ENCODE data around the gene UNC5CL. TPM values are rescaled to one million over a fixed set of nuclear protein-coding genes. Genes with fewer than 3 reads are reported as not detected.

UNC5CL gene
- total RNA-seq, 2 experiments from 2014 or later = 1.1 to 1.6 TPM

DNA sequence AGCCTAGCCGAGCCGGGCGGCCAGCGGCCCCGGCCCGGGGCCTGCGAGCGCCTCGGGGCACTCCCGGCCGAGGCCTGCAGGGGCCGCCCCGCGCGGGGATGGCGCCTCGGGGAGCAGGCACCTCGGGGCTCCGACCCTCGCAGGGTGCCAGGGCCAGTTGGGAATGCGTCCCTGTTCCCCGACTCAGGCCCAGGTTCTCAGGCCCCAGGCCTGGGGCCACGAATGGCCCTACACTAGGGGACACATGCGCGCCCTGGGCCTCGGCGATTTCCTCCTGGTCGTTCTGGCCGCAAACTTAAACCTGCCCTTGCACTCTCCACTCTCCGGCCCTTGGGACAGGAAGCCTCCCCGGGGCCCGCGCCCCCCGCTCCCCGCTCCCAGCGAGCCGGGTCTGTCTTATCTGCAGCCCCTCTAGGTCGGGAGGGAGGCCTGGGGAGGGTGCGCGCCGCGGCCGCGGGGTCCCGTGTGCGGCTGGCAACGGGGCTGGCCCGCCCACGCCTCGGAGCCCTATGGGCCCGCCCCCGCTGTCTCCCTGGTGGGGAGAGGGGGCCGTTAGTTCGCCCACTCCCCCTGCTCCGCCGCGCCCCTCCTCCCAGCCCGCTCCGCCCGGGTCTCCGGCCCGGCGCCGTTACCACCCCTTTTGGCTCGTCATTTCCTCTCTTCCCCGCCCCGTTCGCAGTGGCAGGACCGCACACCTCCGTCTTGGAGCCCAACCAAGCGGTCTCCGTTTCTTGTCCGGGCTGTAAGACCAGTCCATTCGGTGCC lies 34.4 kb upstream of the UNC5CL start:
- no peaks in the 10 kb centered on the region for H3K9me3 Mint-ChIP-seq
- peak overlapping the region; percentile 96 for H3K4me3 Mint-ChIP-seq
- ChIA-PET POLR2A (no interaction called here), CTCF (interaction anchor here (0.7 to 1.2 kb wide), 5 partner anchors 10 to 109 kb away, joined by 3 to 5 read pairs (median 3); no protein-coding TSS in a partner anchor)
- H3K27me3 Mint-ChIP-seq = no peaks in the 10 kb centered on the region
- H3K4me1 Mint-ChIP-seq = peaks cover 65% of the 10 kb centered on the region
- H3K36me3 Mint-ChIP-seq (ENCODE audit: low read depth) = peaks cover 32% of the 10 kb centered on the region
- peak overlapping the region; percentile 99 for H3K27ac Mint-ChIP-seq
- DNase-seq = peak; percentile 88

DNA sequence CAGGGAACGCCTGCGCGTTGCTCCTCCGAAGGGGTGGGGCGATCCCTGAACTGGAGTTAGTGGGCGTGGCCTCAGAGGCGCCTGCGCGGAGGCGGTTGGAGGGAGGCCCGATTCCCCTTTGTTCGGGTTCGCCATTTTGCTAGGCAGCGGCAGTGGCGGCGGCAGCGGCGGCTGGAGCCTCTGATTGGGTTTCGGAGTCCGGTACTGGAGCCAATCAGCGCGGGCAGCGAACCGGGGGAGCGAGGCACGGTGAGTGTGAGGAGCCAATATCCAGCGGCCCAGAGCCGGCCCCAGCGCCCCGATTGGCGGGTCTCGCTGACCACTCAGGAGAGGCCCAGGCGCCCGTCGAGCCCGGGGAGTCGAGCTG lies 33.8 kb upstream of the UNC5CL start, which contains the start of gene NFYA:
Gene NFYA, plus strand, starts transcription at position 139 of the 367 bp plus-strand sequence. CDS start 6,116 bp downstream, outside the sequence.
- Mint-ChIP-seq H3K9me3 (no peaks in the 10 kb centered on the region), H3K27ac (peak within 1 kb of the TSS; percentile 99), H3K4me3 (peak within 1 kb of the TSS; percentile 96), H3K4me1 (peaks cover 67% of the 10 kb centered on the region), H3K36me3 (ENCODE audit: low read depth) (peaks cover 34% of the 10 kb centered on the region), H3K27me3 (no peaks in the 10 kb centered on the region)
- ChIA-PET CTCF (interaction anchor here (0.7 to 1.2 kb wide), 6 partner anchors 11 to 109 kb away, joined by 3 to 5 read pairs (median 3); no protein-coding TSS in a partner anchor), POLR2A (no interaction called here)
- DNase-seq = peak; percentile 100

DNA sequence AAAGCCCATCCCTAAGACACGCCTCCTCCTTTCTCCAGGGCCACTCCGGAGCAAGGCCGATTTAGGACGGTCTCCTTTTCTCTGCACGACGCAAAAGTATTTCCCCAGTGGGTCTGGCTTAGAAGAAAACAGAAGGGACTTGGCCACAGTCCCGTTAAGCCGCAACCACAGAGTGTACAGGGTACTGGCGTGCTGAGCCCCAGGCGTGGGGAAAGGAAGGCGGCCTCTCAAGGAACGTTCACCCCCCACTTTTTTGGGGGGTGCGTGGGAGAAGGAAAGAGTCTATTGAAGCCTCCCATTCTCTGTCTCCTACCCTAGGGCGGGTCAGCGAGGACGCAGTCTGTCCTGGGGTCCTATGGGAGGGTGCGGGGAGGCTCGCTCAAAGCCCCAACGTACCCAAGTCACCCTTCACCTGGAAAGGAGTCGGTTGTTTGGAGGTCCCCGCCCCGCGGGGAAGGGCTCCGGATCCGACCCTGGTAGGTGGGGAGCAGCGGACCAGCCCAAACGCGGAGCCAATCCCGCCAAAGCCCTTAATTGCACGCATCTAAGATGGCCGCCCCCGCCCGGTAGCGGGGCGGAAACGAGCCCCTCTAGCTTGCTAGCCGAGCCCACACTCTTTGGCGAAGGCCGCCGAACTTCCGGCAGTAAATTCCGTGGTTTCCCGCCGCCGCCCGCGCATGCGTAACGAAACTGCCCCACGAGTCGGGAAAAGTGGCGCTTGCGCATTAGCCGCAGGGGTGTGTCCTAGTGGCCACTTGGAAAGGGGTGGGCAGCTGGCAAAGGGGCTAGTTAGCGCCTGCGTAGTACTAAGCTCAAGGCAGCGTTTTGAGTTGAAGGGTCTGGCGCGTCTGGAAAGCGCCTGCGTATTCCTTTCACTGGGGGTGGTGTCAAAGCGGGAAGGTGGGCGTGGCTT lies 33.2 kb upstream of the UNC5CL start, which contains the start of gene OARD1:
Gene OARD1, minus strand, starts transcription at position 434 of the 913 bp plus-strand sequence. CDS start 722 bp downstream, outside the sequence.
- POLR2A ChIA-PET = no interaction called here

DNA sequence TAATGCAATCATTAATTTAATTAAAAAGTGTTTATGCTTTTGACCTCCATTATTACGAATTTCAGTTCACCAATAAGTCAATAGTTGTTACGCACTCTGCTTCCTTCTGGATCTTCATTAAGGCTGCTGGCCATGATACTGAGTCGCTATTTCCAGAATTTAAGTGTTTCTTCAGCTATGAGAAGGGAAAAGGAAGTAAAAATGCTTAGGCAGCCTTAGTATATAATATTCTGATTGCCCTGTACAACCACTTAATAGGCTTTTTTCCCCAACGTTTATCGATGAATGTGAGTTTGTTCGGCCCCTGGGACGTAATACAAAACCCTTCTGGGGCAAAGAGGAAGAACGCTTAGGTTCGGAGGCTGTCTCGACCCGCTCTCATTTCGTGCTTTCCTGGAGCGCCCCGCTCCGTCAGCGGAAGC lies 32.5 kb upstream of the UNC5CL start:
- H3K36me3 Mint-ChIP-seq (ENCODE audit: low read depth) = peaks cover 44% of the 10 kb centered on the region
- no peaks in the 10 kb centered on the region for H3K27me3 Mint-ChIP-seq
- H3K27ac Mint-ChIP-seq = peak overlapping the region; percentile 99
- peaks cover 75% of the 10 kb centered on the region for H3K4me1 Mint-ChIP-seq
- H3K9me3 Mint-ChIP-seq = no peaks in the 10 kb centered on the region
- DNase-seq = no peak
- CTCF ChIA-PET = interaction anchor here (0.8 to 1.1 kb wide), 2 partner anchors 18 to 43 kb away, joined by 4 to 5 read pairs; partner anchors contain the start of gene APOBEC2
- POLR2A ChIA-PET = no interaction called here
- peak overlapping the region; percentile 96 for H3K4me3 Mint-ChIP-seq

More for the DNA sequence above, 33.2 kb upstream of the UNC5CL start, which contains the start of gene OARD1:
- H3K4me1 Mint-ChIP-seq = peaks cover 71% of the 10 kb centered on the region
- peak; percentile 99 for DNase-seq
- H3K36me3 Mint-ChIP-seq (ENCODE audit: low read depth) = peaks cover 38% of the 10 kb centered on the region
- H3K4me3 Mint-ChIP-seq = peak within 1 kb of the TSS; percentile 96
- no peaks in the 10 kb centered on the region for H3K27me3 Mint-ChIP-seq
- no peaks in the 10 kb centered on the region for H3K9me3 Mint-ChIP-seq
- peak within 1 kb of the TSS; percentile 99 for H3K27ac Mint-ChIP-seq
- CTCF ChIA-PET = interaction anchor here (0.7 to 1.2 kb wide), 9 partner anchors 11 to 125 kb away, joined by 3 to 5 read pairs (median 3); partner anchors contain the start of gene APOBEC2

DNA sequence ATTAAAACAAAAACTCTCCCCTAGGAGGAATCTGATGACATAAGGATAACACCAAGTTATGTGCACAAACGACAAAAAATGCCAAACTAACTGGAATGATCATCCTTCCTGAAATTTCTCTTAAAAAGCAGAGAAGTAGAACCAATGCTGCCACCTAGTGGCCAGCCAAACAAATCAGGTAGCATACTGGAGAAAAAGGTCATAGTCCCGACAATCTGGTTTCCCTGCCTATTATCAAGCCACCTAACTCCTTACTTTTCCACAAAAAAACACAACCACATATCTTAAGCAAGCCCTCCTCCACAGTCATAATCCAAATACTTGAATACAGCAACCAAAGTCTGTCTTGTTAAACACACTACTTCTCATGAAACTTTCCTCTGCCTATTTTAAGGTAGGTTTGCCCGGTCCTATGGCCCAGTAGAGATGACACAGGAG lies 27.9 kb upstream of the UNC5CL start:
- no peak overlapping the region for H3K4me3 Mint-ChIP-seq
- H3K36me3 Mint-ChIP-seq (ENCODE audit: low read depth) = peaks cover 56% of the 10 kb centered on the region
- H3K27me3 Mint-ChIP-seq = no peaks in the 10 kb centered on the region
- no peaks in the 10 kb centered on the region for H3K9me3 Mint-ChIP-seq
- peak; percentile 74 for DNase-seq
- no peak overlapping the region for H3K27ac Mint-ChIP-seq
- ChIA-PET CTCF (no interaction called here), POLR2A (no interaction called here)
- H3K4me1 Mint-ChIP-seq = peaks cover 66% of the 10 kb centered on the region

DNA sequence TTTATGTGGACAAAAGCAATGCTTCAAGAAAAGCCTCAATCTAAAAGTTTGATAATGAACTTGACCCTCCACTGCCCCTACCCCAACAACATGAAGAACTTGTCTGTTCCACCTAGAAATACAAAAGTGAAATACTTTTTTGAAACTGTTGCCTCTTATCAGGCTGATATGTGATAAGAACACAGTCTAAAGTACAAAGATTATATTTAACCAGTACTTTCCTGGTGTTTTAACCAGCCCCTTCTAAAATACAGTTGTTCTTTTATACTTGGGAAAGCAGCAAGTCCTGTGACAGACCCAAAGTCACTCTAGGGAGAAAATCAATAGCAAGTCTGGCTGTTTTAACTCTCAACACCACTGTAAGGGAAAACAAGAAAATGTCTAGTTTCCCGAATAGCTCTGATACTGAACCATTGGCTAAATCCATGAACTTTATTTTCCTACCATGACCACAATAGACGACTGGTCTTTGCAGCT lies 26.6 kb upstream of the UNC5CL start:
- H3K27ac Mint-ChIP-seq = no peak overlapping the region
- H3K4me3 Mint-ChIP-seq = no peak overlapping the region
- peaks cover 55% of the 10 kb centered on the region for H3K36me3 Mint-ChIP-seq (ENCODE audit: low read depth)
- no peaks in the 10 kb centered on the region for H3K9me3 Mint-ChIP-seq
- POLR2A ChIA-PET = interaction anchor here (0.6 kb wide), 1 partner anchor 49 kb away, joined by 3 read pairs; no protein-coding TSS in a partner anchor
- CTCF ChIA-PET = interaction anchor here (1.0 kb wide), 1 partner anchor 9 kb away, joined by 3 read pairs; no protein-coding TSS in a partner anchor
- DNase-seq = no peak
- peaks cover 55% of the 10 kb centered on the region for H3K4me1 Mint-ChIP-seq
- no peaks in the 10 kb centered on the region for H3K27me3 Mint-ChIP-seq

DNA sequence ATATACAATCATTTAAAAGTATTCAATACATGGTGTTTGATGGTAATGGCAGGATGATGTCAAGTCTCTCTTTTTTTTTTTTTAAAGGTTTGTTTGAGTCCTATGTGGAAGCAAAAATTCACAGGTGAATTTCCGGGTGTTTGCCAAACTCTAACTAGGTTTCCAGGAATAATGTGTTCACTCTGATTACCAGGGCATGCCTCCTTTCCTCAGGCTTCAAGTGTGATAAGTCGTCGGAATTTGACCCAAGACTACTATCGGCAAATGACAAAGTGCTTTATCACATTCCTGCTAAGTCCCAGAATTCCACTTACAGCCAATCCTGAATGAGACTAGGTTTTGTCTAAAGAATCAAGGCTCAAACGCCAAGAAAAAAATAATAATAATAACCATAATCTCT lies 25.8 kb upstream of the UNC5CL start:
- ChIA-PET POLR2A (no interaction called here), CTCF (no interaction called here)
- Mint-ChIP-seq H3K36me3 (ENCODE audit: low read depth) (peaks cover 52% of the 10 kb centered on the region), H3K4me3 (no peak overlapping the region), H3K27ac (no peak overlapping the region), H3K4me1 (peaks cover 48% of the 10 kb centered on the region), H3K9me3 (no peaks in the 10 kb centered on the region), H3K27me3 (no peaks in the 10 kb centered on the region)
- DNase-seq = no peak

DNA sequence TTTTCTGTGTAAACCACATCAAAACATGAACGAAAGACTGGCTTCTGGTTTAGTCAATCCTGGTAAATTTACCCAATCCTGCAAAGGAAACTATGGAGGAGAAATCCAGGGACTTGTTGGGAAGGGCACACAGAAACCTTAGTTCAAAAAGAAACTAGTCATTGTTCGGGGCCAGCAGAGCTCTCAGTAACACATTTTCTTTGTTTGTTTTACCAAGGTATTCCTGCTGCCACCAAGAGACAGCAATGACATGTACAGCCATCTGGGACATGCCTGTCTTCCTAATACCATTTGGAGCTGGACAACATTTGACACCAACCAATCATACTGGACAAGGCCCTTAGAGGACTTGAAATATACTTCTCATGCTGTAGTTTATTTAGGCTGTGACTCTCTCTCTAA lies 24.9 kb upstream of the UNC5CL start:
- no peak overlapping the region for H3K27ac Mint-ChIP-seq
- peak; percentile 4 for DNase-seq
- H3K4me1 Mint-ChIP-seq = peaks cover 38% of the 10 kb centered on the region
- no peak overlapping the region for H3K4me3 Mint-ChIP-seq
- no peaks in the 10 kb centered on the region for H3K27me3 Mint-ChIP-seq
- H3K36me3 Mint-ChIP-seq (ENCODE audit: low read depth) = peaks cover 43% of the 10 kb centered on the region
- ChIA-PET POLR2A (interaction anchor here (0.7 kb wide), 1 partner anchor 45 kb away, joined by 4 read pairs; no protein-coding TSS in a partner anchor), CTCF (no interaction called here)
- H3K9me3 Mint-ChIP-seq = no peaks in the 10 kb centered on the region

DNA sequence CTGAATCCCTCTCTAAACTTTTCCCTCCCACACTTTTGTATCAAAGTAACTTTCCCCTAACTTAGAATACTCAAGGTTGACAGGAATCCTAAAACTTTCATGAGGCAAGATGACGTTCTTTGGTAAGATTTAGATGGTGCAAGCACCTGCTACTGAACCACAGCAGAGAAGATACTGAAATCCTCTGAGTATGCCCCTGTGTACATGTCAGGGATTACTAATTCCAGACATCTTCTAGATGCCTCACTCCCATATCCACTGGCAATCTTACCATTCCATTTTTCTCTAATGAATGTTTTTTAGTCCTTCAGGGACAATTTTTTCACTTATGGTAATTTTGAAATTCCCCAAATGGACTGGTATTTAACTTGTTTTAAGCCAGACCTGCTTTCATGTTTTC lies 23.0 kb upstream of the UNC5CL start:
- Mint-ChIP-seq H3K36me3 (ENCODE audit: low read depth) (peaks cover 29% of the 10 kb centered on the region), H3K27ac (no peak overlapping the region), H3K4me1 (peaks cover 24% of the 10 kb centered on the region), H3K4me3 (no peak overlapping the region), H3K9me3 (no peaks in the 10 kb centered on the region), H3K27me3 (no peaks in the 10 kb centered on the region)
- DNase-seq = no peak
- ChIA-PET POLR2A (no interaction called here), CTCF (no interaction called here)

DNA sequence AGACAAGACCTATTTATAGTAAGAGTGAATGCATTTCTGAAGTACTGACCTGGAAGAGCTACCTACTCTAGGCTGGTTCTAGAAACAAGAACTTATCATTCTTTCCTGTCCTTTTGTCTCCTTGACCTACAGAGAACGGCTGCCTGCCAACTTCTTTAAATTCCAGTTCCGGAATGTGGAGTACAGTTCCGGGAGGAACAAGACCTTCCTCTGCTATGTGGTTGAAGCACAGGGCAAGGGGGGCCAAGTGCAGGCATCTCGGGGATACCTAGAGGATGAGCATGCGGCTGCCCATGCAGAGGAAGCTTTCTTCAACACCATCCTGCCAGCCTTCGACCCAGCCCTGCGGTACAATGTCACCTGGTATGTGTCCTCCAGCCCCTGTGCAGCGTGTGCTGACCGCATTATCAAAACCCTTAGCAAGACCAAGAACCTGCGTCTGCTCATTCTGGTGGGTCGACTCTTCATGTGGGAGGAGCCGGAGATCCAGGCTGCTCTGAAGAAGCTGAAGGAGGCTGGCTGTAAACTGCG lies 22.2 kb upstream of the UNC5CL start:
- CTCF ChIA-PET = interaction anchor here (0.7 to 2.6 kb wide), 3 partner anchors 22 to 887 kb away, joined by 3 to 8 read pairs (median 3); no protein-coding TSS in a partner anchor
- H3K36me3 Mint-ChIP-seq (ENCODE audit: low read depth) = peaks cover 21% of the 10 kb centered on the region

DNA sequence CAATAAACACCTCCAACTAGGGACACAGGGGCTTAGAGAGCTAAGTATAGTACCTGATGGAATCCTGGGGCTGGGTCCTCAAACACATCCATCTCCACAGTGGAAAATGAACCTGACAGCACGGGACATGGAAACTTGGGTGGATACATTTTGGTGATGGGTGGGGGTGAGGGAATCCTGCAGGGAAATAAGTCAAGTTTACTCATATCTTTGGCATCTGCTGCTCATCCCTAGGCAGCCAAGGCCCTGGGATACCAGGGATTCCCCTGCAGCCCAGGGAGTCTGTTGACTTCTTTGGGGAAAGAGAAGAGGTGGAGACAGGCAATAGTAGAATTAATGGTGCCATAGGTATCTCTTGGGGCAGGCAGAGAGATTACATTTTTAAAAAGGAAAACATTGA lies 20.5 kb upstream of the UNC5CL start:
- Mint-ChIP-seq H3K4me1 (peaks cover 10% of the 10 kb centered on the region), H3K9me3 (no peaks in the 10 kb centered on the region), H3K27ac (peak overlapping the region; percentile 31), H3K4me3 (no peak overlapping the region), H3K27me3 (no peaks in the 10 kb centered on the region), H3K36me3 (ENCODE audit: low read depth) (peaks cover 15% of the 10 kb centered on the region)
- POLR2A ChIA-PET = no interaction called here
- CTCF ChIA-PET = interaction anchor here (0.7 to 2.6 kb wide), 4 partner anchors 10 to 58 kb away, joined by 3 to 8 read pairs (median 4); partner anchors contain the start of gene TSPO2
- DNase-seq = no peak

More for the DNA sequence above, 22.2 kb upstream of the UNC5CL start:
- no peak overlapping the region for H3K27ac Mint-ChIP-seq
- no peaks in the 10 kb centered on the region for H3K9me3 Mint-ChIP-seq
- no peak for DNase-seq
- H3K27me3 Mint-ChIP-seq = no peaks in the 10 kb centered on the region
- POLR2A ChIA-PET = no interaction called here
- H3K4me3 Mint-ChIP-seq = no peak overlapping the region
- peaks cover 16% of the 10 kb centered on the region for H3K4me1 Mint-ChIP-seq

DNA sequence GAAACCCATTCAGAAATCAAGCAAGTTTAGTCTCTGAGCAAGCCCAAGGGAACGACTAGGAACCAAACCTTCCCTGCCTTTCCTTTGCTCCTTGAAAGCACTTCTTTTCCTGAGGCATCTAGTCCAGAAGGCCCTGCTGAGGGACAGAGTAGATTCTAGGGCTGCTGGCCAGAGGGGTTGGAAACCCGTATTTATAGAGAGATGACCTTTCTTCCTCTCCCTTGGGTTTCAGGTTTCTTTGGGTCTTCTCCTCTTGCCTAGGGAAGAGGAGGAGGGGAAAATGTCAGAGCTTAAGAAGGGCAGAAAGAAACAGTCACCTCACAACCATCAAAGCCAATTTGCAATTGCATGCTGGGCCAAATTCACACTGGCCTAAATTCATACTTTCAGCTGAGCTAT lies 19.8 kb upstream of the UNC5CL start:
- Mint-ChIP-seq H3K27ac (no peak overlapping the region), H3K9me3 (no peaks in the 10 kb centered on the region), H3K36me3 (ENCODE audit: low read depth) (peaks cover 9% of the 10 kb centered on the region), H3K27me3 (no peaks in the 10 kb centered on the region), H3K4me3 (no peak overlapping the region), H3K4me1 (peaks cover 4% of the 10 kb centered on the region)
- POLR2A ChIA-PET = no interaction called here
- no peak for DNase-seq
- CTCF ChIA-PET = interaction anchor here (0.7 to 2.6 kb wide), 5 partner anchors 9 to 58 kb away, joined by 3 to 8 read pairs (median 3); partner anchors contain the start of genes TSPO2 and UNC5CL

Data from activated CD4-positive, alpha-beta T cell treated with anti-CD3 and anti-CD28 coated beads, Interleukin-2, amount 10 ng/mL, durations not matched to agents 7 days and 5 days (primary cell).